Activated CD4-positive, CD25-positive, alpha-beta regulatory T cell (primary cell): ENCODE results near the gene LMNA.
"Not testable (repeated sequence)": the region's sequence is repeated elsewhere in the genome, so short reads cannot be mapped to it uniquely, and the experiment has no call there.

Experiments
- DNase-seq, 4 experiments: peaks; one replicate each; lab custom pipeline; 2025; lab: John Stamatoyannopoulos, UW

LMNA gene

GRCh38 chr1:156122086-156122485 is 7.6 kb downstream of the LMNA start:
- no peak for DNase-seq

- DNase-seq = no peak
Measured at GRCh38 chr1:156122519-156123355, 8.2 kb downstream of the LMNA start.

DNA sequence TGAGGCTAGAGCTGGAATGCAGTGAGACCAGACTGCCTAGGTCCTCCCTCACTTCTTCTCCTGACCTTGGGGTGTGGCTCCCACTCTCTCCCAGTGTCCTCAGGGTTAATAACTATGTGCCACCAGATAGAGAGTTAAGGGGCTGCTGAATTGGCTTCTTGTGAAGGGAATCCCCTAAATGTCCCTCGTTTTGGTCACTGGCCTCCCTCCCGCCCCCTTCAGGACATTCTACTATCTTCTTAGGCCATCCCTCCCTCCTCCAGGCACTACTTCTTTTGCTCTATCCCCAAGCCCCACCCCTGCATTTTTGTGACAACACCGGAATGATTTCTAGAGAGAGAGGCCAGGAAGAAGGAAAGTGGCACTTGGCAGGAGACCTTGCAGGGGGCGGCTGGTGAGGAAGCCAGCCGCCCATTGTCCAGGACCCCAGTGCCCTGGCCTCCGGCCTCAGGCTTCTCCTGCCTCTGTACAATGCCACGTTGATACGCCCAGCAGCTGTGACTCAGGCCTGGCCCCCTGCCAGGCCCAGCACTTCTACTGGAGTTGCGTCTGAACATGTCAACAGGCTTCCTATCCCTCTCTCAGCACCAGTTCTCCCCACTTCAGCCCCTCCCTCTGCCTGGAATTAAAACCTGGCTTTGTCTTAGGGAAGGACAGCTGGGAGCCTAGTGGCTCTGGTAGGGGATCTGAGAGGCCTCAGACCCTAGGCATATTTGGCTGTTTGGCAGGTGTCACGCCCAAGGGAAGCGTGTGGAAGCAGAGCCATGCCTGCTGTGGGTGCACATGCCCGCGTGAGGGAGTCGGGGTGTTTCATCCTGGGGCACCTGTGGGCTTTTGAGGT is 9.1 kb downstream of the LMNA start:
- DNase-seq = peak in 2 of 4 experiments; percentile 22 to 28

- no peak for DNase-seq
Measured at GRCh38 chr1:156124557-156125483, 10.3 kb downstream of the LMNA start.

GRCh38 chr1:156125544-156125943 is 11.0 kb downstream of the LMNA start:
- not testable (repeated sequence) for DNase-seq

GRCh38 chr1:156126043-156126629 is 11.6 kb downstream of the LMNA start:
- no peak for DNase-seq

DNA sequence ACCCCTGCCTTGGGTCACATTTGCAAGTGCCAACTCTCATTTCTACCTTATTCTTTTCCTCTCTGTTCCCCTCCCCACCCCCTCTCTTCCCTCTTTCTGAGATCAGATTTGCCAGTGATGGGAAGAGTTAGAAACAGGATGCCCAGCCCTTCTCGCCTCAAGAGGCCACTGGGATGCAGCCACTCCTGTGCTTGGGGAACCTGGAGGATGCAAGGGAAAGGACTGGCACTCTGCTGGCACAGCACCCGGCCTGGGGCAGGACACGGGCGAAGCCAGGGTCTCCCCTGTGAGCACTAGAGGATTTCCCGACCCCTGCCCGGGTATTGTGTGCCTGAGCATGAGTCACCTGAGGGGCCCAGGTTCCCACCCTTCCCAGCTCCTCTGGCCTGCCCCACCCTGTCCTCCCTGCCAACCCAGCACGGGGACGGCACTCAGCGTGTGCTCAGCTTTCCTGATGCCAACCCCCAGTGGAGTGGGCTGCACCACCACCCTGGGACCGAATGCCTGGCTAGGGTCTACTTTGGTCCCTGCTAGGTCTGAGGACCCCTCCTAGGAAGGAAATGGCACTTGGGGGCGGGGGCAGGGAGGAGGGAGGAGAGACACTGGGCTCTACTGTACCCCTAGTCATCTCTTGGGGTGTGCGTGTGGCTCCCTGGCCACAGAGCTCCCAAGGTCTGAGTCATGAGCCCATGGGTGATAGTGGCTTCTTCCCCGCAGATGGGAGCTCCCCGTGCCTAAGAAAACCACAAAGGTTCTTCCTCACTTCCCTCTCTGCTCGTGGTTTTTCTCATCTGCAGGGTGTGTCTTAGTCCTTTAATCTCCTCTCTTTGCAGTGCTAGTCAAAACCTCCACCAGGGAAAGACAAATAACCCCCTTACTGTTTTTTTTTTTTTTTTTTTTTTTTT is 12.4 kb downstream of the LMNA start:
- DNase-seq = peak; percentile 13 to 55 (median 31)

DNA sequence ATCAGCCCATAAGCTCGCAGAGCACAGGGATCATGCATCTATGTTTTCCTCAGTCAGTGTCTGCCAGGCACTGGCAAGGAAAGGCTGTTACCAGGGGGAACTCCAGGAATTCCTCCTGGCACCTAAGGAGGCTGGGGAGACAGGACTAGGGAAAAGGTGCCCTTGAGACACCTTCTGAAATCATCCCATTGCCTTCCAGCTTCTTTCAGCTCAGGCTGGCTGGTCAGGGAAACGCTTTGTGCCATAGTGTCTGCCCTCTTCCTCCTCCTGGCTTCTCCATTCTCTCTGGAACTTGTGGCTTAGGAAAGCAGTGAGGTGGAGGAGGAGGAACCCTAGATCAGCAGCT is 13.8 kb downstream of the LMNA start:
- no peak for DNase-seq

DNA sequence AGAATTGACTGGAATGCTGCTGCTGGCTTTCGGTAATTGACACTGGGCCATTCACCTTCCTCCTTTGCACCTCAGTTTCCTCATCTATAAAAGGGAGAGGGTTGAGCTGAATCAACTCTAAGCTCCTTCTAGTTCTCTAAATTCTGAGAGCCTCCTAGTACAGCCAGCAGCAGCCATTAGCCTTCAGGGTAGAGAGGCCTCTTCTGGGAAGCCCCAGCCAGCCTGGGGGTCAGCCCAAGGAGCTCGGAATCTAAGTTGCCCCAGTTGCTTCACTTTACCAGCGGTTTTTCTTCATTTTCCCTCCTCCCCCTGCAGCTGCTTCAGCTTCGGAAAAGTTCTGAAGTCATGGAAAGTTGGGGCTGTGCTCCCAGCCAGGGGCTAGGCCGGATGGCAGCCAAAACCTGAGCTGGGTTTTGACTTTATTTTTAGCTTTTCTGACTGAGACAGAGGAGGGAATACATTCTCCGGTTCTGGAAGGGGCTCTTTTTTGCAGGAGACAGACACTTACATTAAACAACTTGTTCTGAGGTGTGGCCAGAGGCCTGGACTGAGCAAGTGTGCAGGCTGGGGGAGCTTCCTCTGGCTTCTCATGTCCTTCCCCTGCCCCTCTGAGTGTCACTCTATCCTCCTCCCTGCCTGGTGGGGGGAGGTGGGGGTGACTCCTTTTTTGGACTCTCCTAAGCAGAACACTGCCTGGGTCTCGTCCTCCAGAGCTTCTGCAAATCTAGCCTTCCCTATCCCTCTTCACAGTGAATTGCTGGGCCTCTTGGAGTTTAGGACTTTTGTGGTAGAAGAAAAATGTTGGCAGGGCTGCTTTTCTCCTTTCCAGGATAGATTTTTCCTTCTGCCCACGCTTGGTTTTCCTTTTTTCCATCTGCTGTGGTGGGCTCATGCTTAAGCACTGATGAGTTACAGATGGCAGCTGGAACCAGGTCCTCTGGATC is 14.4 kb downstream of the LMNA start:
- DNase-seq = no peak

- peak; percentile 22 to 75 (median 54) for DNase-seq
Measured at GRCh38 chr1:156129687-156130577, 15.4 kb downstream of the LMNA start.

- no peak for DNase-seq
Measured at GRCh38 chr1:156130578-156130942, 16.0 kb downstream of the LMNA start.

DNA sequence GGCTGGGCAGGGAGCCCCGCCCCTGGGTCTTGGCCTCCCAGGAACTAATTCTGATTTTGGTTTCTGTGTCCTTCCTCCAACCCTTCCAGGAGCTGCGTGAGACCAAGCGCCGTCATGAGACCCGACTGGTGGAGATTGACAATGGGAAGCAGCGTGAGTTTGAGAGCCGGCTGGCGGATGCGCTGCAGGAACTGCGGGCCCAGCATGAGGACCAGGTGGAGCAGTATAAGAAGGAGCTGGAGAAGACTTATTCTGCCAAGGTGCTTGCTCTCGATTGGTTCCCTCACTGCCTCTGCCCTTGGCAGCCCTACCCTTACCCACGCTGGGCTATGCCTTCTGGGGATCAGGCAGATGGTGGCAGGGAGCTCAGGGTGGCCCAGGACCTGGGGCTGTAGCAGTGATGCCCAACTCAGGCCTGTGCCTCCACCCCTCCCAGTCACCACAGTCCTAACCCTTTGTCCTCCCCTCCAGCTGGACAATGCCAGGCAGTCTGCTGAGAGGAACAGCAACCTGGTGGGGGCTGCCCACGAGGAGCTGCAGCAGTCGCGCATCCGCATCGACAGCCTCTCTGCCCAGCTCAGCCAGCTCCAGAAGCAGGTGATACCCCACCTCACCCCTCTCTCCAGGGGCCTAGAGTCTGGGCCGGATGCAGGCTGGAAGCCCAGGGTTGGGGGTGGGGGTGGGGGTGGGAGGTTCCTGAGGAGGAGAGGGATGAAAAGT is 20.4 kb downstream of the LMNA start:
- DNase-seq = no peak

GRCh38 chr1:156135930-156136871 is 21.7 kb downstream of the LMNA start:
- DNase-seq = no peak

DNA sequence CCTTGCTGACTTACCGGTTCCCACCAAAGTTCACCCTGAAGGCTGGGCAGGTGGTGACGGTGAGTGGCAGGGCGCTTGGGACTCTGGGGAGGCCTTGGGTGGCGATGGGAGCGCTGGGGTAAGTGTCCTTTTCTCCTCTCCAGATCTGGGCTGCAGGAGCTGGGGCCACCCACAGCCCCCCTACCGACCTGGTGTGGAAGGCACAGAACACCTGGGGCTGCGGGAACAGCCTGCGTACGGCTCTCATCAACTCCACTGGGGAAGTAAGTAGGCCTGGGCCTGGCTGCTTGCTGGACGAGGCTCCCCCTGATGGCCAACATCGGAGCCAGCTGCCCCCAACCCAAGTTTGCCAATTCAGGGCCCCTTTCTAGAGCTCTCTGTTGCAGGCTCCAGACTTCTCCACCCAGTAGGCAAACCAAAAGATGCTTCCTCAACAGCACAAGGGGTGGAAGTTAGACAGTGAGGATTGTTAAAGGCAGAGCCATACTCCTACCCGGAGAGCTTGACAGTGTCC is 22.5 kb downstream of the LMNA start:
- no peak for DNase-seq

DNA sequence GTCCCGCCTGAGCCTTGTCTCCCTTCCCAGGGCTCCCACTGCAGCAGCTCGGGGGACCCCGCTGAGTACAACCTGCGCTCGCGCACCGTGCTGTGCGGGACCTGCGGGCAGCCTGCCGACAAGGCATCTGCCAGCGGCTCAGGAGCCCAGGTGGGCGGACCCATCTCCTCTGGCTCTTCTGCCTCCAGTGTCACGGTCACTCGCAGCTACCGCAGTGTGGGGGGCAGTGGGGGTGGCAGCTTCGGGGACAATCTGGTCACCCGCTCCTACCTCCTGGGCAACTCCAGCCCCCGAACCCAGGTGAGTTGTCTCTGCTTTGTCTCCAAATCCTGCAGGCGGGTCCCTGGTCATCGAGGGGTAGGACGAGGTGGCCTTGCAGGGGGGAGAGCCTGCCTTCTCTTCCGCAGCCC is 24.0 kb downstream of the LMNA start:
- no peak for DNase-seq
